ENCODE measurements around the gene OSBPL8. TPM values are rescaled to one million over a fixed set of nuclear protein-coding genes. Genes with fewer than 3 reads are reported as not detected.

Gene OSBPL8
- total and polyA plus RNA-seq, 9 of the 15 experiments (the other 6 are each of a cell fraction or from before 2014, with no cell fraction given) = 17.4 to 82.7 (median 42.8) TPM

GRCh38 chr12:76303989-76304460 is 255.5 kb downstream of the OSBPL8 start (continued):
- no peak for TF ChIP-seq ZNF740 (CRISPR knock-in tag; IDR thresholded peaks at IDR 0.05)
- peak in 1 of 2 experiments; percentile 75; a peak in 1 of 4 replicates for TF ChIP-seq ZNF740 (tag; IDR thresholded peaks at IDR 0.05)
- TF ChIP-seq SAFB (IDR thresholded peaks at IDR 0.05; ENCODE audit: borderline replicate concordance, low read depth, low read length) = no peak
- no peak for TF ChIP-seq PRPF4 (IDR thresholded peaks at IDR 0.05; ENCODE audit: insufficient read depth, low read depth, low read length, poor library complexity, severe bottlenecking)
- TF ChIP-seq ZBTB17 (CRISPR knock-in tag; IDR thresholded peaks at IDR 0.05) = peak; percentile 88
- no peak for TF ChIP-seq MCM2 (IDR thresholded peaks at IDR 0.05; ENCODE audit: low read depth)
- no peak for TF ChIP-seq XRCC4 (IDR thresholded peaks at IDR 0.05; ENCODE audit: extremely low read depth, insufficient read depth, insufficient read length)
- TF ChIP-seq CBX3 (IDR thresholded peaks at IDR 0.05; ENCODE audit: borderline replicate concordance in 1 of 2, low read length in 2 of 2) = no peak
- TF ChIP-seq ETV1 (tag; conservative IDR thresholded peaks at IDR 0.05; ENCODE audit: low read depth) = peak; percentile 73
- TF ChIP-seq RBFOX2 (IDR thresholded peaks at IDR 0.05; ENCODE audit: low read depth, low read length) = no peak
- TF ChIP-seq DMBX1 (CRISPR knock-in tag; IDR thresholded peaks at IDR 0.05; ENCODE audit: borderline replicate concordance) = peak; percentile 98
- no peak for TF ChIP-seq ZFP1 (CRISPR knock-in tag; IDR thresholded peaks at IDR 0.05)
- no peak for TF ChIP-seq FOXM1 (IDR thresholded peaks at IDR 0.05; ENCODE audit: low read depth)
- TF ChIP-seq FOXM1 (CRISPR knock-in tag; IDR thresholded peaks at IDR 0.05; ENCODE audit: low read depth) = no peak
- peak; percentile 59; the same call in 1 of the 2 replicates for TF ChIP-seq ZNF444 (CRISPR knock-in tag; IDR thresholded peaks at IDR 0.05)
- TF ChIP-seq U2AF1 (optimal IDR thresholded peaks at IDR 0.05; ENCODE audit: low read depth, low read length) = no peak
- TF ChIP-seq ZNF324 (CRISPR knock-in tag; IDR thresholded peaks at IDR 0.05) = no peak
- no peak for TF ChIP-seq ZNF766 (CRISPR knock-in tag; conservative IDR thresholded peaks at IDR 0.05)
- TF ChIP-seq CBFA2T3 (IDR thresholded peaks at IDR 0.05) = no peak
- TF ChIP-seq, protein P1, sequence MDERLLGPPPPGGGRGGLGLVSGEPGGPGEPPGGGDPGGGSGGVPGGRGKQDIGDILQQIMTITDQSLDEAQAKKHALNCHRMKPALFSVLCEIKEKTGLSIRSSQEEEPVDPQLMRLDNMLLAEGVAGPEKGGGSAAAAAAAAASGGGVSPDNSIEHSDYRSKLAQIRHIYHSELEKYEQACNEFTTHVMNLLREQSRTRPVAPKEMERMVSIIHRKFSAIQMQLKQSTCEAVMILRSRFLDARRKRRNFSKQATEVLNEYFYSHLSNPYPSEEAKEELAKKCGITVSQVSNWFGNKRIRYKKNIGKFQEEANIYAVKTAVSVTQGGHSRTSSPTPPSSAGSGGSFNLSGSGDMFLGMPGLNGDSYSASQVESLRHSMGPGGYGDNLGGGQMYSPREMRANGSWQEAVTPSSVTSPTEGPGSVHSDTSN (CRISPR knock-in tag; IDR thresholded peaks at IDR 0.05; ENCODE audit: low read depth) = no peak
- TF ChIP-seq, protein P1 (tag; conservative IDR thresholded peaks at IDR 0.05; ENCODE audit: low read depth) = no peak
- no peak for TF ChIP-seq XRCC3 (IDR thresholded peaks at IDR 0.05)
- no peak for TF ChIP-seq CTCF (IDR thresholded peaks at IDR 0.05 in 2 of 3, conservative IDR thresholded peaks at IDR 0.05 in 1 of 3; ENCODE audit: insufficient read depth in 2 of 3, low read depth in 1 of 3, low read length in 3 of 3)
